HG03060 (cell line): ENCODE data around the gene LRRC4C.

Experiments
- ATAC-seq: cut with Tn5 transposase; IDR thresholded peaks from one replicate; pipeline ENCODE4 v1.9.1; 2021; ENCODE audit warnings: low read depth, moderate number of reproducible peaks; ENCODE audit not compliant: unreplicated experiment

Gene LRRC4C

GRCh38 chr11:40403321-40403720 is 1056.1 kb downstream of the LRRC4C start:
- no peak for ATAC-seq

GRCh38 chr11:40401132-40401853 is 1058.2 kb downstream of the LRRC4C start:
- no peak for ATAC-seq

DNA sequence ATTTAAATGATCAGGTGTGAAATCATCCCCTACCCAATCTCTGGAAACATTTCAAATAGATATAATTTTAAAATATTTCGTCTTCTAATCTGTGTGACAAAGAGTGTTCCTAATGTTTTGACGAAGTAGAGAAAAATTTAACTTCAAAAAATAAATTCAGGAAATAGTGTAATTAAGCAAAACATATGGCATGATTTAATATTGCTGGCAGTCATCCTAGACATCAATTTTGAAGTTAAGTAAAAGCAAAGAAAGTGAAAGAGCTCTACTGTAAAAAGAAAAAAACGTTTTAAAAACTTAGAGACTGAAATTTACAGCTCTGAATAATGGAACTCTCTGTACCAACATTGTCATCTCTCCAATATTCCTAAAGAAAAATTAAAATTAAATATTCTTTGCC is 1062.3 kb downstream of the LRRC4C start:
- ATAC-seq = no peak

DNA sequence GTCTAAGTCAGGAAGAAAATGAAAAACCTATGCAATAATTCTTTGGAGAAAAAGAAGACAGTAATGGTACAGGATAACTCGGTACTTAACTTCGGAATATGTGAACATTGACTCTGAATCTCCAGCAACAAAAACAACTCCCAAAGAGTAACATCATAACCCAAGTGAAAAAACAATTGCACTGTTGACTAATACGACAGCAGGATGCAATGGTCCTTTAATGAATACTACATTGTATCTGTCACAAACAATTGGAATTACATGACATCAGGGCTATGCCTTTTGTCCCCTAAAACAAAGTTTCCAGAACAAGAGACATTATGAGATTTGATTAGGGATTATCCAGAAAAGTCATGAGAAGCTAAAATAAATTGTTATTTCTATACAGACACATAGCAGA is 1065.9 kb downstream of the LRRC4C start:
- no peak for ATAC-seq

DNA sequence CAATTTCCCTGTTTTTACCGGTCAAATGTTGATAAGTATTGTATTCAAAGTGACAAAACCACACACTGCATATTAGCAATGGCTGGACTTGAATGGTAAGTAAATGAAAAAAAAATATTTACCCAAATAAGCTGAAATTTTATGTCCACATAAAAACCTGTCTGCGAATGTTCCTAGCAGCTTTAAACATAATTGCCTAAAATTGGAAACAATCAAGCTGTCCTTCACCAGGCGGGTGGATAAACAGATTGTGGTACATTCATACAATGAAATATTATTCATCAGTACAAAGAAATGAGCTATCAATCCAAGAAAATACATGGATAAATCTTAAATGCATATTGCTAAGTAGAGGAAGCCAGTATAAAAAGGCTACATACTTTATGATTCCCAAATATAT is 1067.8 kb downstream of the LRRC4C start:
- ATAC-seq = no peak

DNA sequence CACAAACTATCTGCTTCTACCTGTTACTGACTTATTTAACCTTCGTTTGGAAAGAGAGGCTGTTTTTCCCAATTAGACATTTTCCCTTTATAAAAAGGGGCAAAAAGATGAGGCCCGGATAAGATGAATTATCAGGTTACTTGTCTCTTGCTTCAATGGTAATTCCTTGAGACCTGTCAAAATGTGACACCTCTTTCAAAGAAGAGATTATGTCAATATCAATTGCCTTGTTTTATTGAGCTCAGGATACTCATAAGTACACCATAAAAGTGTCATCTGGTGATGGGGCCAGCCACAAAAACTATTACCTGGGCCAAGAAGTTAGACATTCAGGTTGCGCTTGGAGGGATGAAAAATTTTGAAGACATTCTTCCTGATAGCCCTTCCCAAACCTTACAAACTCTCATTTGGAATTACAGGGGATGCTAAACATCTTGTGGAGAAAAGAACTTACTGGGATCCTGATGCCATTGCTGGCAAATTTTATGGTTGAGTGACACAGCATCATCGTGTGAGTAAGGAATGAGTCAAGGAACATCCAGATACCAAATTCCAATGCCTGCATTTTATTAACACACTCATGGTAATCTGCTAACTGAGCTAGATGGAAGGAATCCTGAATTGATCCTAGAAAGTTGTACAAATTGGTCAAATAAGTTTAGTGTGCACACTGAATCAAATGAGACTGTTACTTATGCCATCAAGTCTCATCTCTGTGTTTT is 1071.2 kb downstream of the LRRC4C start:
- ATAC-seq = no peak

GRCh38 chr11:40387240-40387980 is 1072.0 kb downstream of the LRRC4C start:
- no peak for ATAC-seq

- ATAC-seq = no peak
Measured at GRCh38 chr11:40384991-40385390, 1074.5 kb downstream of the LRRC4C start.

DNA sequence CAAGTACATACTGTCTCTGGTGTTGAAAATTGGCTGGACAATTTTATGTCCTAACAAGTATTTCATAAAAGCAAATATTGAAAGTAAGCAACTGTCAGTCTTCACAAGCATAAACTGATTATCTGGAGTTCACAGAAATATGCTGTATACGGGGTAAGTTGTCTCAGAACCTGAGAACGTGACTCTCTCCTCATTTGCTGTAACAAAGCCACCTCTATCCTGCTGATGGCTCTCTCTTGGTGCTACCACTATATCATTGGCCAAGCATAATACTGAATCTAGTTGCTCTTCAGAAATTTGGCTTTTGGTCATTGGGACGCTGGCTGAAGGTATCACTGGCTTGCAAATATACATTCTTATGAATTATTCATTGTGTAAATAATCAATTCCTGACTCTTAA is 1078.0 kb downstream of the LRRC4C start:
- ATAC-seq = no peak

DNA sequence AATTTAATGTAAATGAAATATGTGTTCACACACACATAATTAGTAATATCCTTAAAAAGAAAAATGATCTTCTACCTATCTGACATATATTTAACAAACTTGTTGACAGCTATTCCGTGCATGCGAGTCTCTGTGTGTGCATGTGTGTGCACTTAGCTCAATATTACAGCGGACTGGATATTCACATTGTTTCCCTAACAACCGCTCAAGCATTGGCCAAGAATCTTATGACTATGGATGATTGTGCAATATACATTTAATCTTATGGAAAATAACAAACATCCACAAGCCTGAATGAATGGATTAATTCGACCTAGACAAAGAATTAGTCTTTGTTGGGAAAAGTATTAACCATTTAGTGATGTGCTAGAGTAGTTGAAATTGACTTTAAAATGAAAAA is 1078.6 kb downstream of the LRRC4C start:
- ATAC-seq = no peak

- ATAC-seq = no peak
Measured at GRCh38 chr11:40376331-40376730, 1083.1 kb downstream of the LRRC4C start.

DNA sequence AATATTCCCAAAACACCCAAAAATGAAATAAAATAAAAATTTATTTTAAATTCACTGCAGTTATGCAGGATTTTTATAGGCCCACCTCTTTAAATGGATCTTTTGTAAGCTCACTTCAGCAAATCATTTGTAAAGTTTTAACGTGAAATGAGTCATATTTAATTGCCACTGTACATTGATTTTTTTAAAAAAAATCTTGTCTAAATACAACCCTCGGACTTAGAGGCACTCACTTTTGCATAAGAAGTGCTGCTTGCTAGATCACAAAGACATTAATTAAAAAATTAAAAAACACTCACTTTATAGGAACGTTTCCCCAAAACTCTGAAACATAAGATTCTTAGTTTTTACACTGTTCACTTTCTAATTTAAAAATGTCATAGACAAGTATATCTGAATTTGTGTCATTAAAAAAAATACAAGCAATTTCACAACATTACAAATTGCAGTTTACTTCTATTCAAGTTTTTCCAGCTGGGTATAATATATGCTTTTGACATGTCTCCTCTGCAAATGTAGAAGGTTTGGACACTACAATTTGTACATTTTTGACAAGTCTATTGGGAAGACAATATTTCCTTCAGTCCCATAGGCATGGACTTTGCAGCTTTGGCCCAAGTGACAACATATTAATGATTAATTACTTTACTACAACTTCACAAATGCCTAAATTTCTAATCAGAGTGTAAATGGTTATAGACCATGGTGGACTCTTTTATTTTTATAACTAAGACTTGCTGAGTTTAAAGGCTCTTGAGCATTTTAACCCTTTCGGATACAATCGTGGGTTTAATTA is 1088.4 kb downstream of the LRRC4C start:
- no peak for ATAC-seq

- no peak for ATAC-seq
Measured at GRCh38 chr11:40360206-40360798, 1099.2 kb downstream of the LRRC4C start.

- no peak for ATAC-seq
Measured at GRCh38 chr11:40354121-40354520, 1105.3 kb downstream of the LRRC4C start.

DNA sequence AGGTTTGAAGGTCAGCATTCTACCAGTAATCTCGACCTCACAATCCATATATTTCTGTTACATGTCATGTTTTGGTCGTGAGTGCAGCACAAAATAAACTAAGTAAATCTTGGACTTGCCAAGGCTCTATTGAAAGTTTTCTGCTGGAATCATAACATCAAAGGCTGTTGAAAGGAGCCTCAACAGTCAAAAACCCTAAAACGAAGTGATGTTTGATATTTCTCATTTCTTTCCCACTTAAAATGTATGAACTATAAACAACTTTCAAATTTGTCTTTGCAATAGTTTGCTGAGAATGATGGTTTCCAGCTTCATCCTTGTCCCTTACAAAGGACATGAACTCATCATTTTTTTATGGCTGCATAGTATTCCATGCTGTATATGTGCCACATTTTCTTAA is 1118.5 kb downstream of the LRRC4C start:
- no peak for ATAC-seq

DNA sequence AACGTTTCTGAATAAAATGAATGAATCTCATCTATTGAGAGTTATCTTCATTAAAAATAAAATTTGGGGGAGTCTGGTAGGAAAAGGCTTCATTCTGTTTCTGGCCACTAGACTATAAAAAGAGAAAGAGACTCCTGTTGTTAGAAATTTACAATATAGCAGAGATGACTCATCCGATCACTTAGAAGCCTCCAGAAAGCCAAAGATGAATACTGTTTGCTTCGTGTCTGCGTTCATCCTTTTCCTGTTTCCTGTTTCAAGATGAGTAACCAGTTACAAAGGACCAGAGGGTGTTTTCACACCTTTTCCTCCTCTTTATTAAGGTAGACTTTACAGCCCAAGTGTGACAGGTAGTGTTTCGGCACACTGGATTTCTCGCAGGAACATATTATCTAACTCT is 1120.7 kb downstream of the LRRC4C start:
- ATAC-seq = no peak

- ATAC-seq = no peak
Measured at GRCh38 chr11:40338062-40338461, 1121.4 kb downstream of the LRRC4C start.

DNA sequence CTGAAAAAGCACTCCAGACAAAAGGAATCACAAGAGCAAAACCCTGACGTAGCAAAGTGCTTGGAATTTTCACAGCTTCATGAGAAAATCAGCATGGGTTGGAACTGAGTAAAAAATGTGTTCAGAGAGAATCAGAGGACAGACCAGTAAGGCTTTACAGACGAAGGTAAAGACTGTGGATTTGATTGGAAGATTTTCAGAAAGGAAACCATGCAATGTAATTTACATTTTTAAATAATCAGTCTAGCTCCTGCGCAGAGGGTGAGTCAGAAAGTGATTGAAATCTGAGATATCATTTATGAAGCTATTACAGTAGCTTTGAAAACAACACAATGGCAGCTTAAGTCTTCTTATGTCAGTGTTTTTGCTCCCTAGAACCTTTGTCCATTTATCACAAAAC is 1122.3 kb downstream of the LRRC4C start:
- no peak for ATAC-seq

GRCh38 chr11:40328890-40329614 is 1130.4 kb downstream of the LRRC4C start:
- no peak for ATAC-seq

DNA sequence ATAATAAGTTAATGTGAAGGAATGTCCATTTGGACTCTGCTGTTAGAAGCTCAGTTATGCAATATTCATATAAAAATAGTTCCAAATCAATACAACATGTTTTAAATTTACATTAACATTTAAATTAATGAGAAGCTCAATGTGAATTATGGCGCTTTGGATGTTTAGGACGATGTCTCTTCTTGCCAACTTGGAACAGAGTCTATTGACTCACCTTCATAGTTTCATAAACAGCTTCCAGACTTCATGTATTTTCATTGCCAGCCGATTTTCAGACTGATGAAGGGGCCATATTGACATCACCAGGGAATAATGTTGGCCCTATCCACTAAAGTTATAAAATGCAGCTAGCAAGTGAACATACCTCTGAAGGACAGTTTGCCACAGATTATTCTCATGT is 1136.2 kb downstream of the LRRC4C start:
- no peak for ATAC-seq
